ENCODE data around the gene TMEM129.
"Not testable (repeated sequence)": the region's sequence is repeated elsewhere in the genome, so short reads cannot be mapped to it uniquely, and the experiment has no call there.

TMEM129 gene

DNA sequence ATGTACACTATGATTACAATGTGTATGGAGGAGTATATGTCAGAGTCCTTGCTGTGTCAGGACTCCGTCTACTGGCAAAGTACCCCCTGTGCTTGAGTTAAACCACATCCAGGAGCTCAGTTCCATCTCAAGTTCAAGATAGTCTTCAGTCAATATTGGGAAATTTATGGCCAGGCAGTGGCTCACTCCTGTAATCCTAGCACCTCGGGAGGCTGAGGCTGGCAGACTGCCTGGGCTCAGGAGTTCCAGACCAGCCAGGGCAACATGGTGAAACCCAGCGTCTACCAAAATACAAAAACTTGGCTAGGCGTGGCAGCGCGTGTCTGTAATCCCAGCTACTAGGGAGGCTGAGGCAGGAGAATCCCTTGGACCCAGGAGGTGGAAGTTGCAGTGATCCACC lies 14.8 kb downstream of the TMEM129 start:
- TF ChIP-seq, protein P1, sequence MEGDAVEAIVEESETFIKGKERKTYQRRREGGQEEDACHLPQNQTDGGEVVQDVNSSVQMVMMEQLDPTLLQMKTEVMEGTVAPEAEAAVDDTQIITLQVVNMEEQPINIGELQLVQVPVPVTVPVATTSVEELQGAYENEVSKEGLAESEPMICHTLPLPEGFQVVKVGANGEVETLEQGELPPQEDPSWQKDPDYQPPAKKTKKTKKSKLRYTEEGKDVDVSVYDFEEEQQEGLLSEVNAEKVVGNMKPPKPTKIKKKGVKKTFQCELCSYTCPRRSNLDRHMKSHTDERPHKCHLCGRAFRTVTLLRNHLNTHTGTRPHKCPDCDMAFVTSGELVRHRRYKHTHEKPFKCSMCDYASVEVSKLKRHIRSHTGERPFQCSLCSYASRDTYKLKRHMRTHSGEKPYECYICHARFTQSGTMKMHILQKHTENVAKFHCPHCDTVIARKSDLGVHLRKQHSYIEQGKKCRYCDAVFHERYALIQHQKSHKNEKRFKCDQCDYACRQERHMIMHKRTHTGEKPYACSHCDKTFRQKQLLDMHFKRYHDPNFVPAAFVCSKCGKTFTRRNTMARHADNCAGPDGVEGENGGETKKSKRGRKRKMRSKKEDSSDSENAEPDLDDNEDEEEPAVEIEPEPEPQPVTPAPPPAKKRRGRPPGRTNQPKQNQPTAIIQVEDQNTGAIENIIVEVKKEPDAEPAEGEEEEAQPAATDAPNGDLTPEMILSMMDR (IDR thresholded peaks at IDR 0.05; ENCODE audit: low read depth, low read length) = no peak
- H3K4me3 ChIP-seq (ENCODE audit: low read depth, low read length) = no peak overlapping the region

DNA sequence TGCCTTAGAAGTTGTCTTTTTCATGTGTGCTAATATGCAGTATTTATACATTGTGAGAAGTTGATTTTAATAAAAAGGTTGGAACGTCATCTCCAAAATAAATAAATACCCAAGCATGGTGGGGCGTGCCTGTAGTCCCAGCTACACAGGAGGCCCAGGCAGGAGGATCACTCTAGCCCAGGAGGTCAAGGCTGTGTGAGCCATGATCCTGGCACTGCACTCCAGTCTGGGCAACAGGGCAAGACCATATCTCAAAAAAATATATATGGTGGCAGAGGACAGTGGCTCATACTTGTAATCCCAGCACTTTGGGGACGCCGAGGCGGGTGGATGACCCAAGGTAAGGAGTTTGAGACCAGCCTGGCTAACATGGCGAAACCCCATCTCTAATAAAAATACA lies 15.4 kb downstream of the TMEM129 start:
- H3K4me3 ChIP-seq (ENCODE audit: low read depth, low read length) = no peak overlapping the region
- TF ChIP-seq, protein P1 (IDR thresholded peaks at IDR 0.05; ENCODE audit: low read depth, low read length) = no peak

DNA sequence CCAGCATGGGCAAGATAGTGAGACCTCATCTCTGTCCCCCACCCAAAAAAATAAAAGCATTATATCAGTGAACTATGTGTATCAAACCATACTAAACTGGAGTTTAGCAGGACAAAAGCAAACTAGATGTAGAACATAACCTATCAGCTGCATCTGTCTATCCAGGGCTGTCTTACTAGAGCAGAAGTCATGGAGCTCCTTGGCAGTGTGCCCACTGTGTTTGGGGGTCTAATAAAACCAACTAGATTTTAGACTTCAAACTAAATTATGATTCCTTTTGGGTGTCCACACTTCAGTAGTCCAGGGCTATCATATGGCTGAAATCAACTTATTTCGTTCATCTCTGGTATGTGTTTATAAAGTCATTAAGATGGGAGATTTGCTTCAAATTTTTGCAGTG lies 17.3 kb downstream of the TMEM129 start:
- H3K4me3 ChIP-seq (ENCODE audit: low read depth, low read length) = no peak overlapping the region
- TF ChIP-seq, protein P1 (IDR thresholded peaks at IDR 0.05; ENCODE audit: low read depth, low read length) = no peak

- H3K4me3 ChIP-seq (ENCODE audit: low read depth, low read length) = not testable (repeated sequence)
These were observed 19.5 kb downstream of the TMEM129 start for GRCh38 chr4:1701671-1702070.

- TF ChIP-seq, protein P1 (IDR thresholded peaks at IDR 0.05; ENCODE audit: low read depth, low read length) = no peak
- H3K4me3 ChIP-seq (ENCODE audit: low read depth, low read length) = no peak overlapping the region
These were observed 25.2 kb downstream of the TMEM129 start for GRCh38 chr4:1695913-1696312.

DNA sequence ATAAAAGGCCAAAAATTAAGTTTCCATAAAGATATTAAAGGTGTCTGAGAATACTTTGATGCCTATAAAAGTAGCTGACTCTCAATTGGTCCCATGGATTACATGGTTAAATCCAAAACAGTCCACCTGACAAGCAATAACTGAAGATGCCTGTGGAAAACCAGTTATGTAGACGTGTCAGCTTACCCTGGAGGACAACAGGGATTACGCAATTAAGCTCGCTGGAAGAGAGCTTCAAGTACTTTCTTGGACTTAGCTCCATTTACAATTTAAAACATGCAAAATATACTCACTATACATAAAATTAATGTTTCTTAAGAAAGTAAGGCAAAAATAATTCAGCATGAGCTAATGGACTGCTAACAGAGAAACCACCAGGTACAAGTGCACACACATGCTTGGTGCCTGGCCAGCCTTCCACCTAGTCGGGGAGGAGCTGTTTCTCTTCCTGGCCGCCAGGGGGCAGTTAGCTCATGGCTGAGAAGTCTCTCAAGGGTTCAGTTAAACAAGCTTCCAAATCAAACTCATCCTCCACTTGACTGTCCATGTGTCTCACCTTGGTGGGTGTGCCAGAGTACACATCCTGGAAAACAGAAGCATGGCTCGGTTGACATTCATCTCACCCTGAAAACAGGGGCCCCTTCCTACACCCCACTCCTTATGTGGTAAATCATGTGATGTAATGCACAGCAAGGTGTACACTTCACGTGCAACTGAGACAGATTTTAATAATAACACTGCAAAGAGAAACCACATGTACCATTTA lies 27.8 kb downstream of the TMEM129 start:
- H3K4me3 ChIP-seq (ENCODE audit: low read depth, low read length) = no peak overlapping the region
- TF ChIP-seq, protein P1 (IDR thresholded peaks at IDR 0.05; ENCODE audit: low read depth, low read length) = peak; percentile 96

DNA sequence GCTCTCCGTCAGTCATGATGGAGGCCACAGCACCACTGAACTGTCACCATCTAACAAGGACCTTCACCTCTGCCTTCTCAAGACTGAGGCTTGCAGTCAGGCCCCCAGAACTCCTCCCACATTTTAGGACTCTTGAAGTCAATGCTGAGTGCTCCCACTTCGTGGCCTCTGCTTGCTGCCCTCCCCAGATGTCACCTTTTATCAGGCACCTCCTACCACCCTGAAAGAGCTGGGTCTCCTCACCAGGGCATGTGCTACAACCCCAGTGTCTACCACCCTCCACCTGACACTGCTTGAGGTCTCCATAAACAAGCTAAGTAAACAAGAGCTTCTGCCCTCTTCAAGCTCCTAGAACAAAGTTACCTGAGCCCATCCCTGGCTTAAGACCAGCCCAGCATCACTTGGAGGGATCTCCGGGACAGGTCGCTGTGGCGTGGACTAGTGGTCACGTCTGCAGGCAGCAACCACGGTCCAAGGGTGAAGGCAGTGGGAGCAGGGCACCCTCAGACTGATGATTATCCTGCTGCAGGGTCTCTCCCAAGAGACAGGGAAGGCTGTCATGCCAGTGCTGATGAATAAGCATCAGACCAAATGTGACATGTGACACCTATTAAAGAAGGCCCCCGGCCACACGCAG lies 29.3 kb downstream of the TMEM129 start:
- TF ChIP-seq, protein P1 (IDR thresholded peaks at IDR 0.05; ENCODE audit: low read depth, low read length) = no peak
- no peak overlapping the region for H3K4me3 ChIP-seq (ENCODE audit: low read depth, low read length)

Measured in WI38 (cell line).